T47D (cell line): ENCODE measurements around the gene CCDC181.
"Not testable (repeated sequence)": the region's sequence is repeated elsewhere in the genome, so short reads cannot be mapped to it uniquely, and the experiment has no call there.

Source experiments
- DNase-seq, 2 experiments: peaks; one replicate each; pipeline versions ENCODE4 v3.0.0 to v3.0.0-alpha.2; 2011 to 2012; ENCODE audit warnings: low read depth in 1 of 2, low spot score in 1 of 2
- JUND ChIP-seq: IDR thresholded peaks from 2 replicates; pipeline ENCODE4 v1.6.1; 2012; ENCODE audit warnings: low read depth
- in situ Hi-C: cut with HindIII; loops from 2 replicates; pipeline ENCODE4 v1.10.0; 2016; ENCODE audit warnings: low sequenced_read_pairs, low pct_unique_long_range_greater_than_20kb

The CCDC181 gene

GRCh38 chr1:169456029-169456428, 28.8 kb upstream of the CCDC181 start:
- TF ChIP-seq JUND, result no peak
- DNase-seq, result no peak
- in situ Hi-C loops, result no loop called here

DNA sequence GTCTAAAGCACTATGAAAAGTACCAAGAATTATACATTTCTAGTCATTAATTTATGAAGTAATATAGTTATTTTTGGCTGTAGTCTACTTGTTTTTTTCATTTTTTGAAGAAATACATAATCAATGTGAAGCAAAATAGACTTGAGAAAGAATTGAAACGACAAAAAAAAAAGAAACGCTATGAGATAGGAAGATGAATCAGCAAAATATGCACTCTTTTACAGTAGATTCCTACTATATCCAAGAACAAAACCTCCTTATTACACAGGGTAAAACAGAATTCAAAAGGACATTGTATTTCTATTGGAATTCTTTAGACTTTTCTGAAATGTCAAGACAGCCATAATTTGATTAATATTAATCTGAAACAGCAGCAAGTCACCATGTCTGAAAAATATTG, 25.6 kb upstream of the CCDC181 start:
- no peak for DNase-seq
- TF ChIP-seq JUND, result no peak
- in situ Hi-C loops, result no loop called here

DNA sequence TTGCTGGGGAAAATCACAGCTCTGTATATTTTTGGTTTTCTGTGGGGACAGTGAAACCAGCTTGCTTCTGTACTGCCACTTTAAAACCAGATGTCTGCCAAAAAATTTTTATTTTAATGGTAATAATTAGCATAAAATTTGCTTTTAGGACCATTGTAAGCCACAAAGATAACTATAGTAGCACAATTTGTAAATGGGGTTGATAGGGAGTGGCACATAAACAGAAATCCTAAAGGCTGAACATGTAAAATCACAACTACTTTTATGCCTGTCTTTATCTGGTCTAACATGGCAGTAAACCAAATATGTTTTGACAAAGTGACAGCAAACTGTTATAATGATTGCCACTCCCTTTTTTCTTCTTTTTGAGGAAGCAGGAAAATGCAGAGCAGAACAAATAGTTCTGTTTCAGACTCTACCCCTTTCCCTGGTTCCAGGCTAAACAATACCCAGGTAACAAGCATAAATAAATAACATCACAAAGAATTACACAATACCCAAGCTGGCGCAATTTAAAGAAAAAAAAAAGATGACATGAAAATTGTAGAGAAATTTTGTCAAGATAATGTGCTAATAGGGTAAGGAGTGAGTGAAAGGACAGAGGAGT, 24.0 kb upstream of the CCDC181 start:
- DNase-seq, result no peak
- no peak for TF ChIP-seq JUND
- in situ Hi-C loops, result no loop called here

- in situ Hi-C loops, result no loop called here
- no peak for TF ChIP-seq JUND
- DNase-seq, result peak in 1 of 2 experiments; percentile 30
Observed at GRCh38 chr1:169443923-169444322, 16.6 kb upstream of the CCDC181 start.

GRCh38 chr1:169426174-169426705, 1.0 kb downstream of the CCDC181 start:
- in situ Hi-C loops, result no loop called here
- DNase-seq, result peak in 1 of 2 experiments; percentile 19
- TF ChIP-seq JUND, result no peak

DNA sequence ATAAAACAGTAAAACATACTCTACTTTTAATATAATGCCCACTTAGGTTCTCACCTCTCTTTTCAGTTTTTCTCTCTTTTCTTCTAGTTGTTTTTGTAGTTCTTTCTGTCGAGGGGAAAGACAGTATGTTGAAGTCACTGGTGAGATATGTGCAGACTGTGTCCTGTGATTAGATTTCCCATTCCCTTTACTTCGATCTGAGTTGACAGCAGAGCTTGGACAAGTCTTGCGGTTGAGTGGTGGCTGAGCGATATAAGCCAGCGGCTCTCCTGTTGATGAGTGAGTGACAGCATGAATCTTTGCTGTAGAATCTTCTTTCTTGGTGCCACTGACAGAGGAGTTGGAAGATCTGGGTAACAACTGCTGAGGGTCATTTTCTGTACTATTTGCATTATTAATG, 6.0 kb downstream of the CCDC181 start:
- TF ChIP-seq JUND, result no peak
- no peak for DNase-seq
- in situ Hi-C loops, result no loop called here

DNA sequence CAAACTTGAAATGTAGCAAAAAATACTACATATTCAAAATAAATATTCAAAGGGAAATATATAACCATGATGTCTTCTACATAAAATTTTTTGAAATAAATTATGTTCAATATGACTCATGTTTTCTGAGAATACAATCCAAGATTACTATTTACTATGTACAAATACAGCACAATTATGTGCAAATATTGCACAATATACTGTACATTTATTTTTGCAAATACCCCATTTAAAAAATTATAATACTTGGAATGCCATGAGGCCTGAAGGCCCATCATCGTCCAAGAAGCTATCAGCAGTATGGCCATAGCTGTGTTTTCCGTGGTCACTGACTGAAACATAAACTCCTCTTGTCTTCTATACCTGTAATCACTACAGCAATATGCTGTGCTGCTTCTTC, 12.3 kb downstream of the CCDC181 start:
- DNase-seq, result no peak
- in situ Hi-C loops, result no loop called here
- TF ChIP-seq JUND, result no peak

DNA sequence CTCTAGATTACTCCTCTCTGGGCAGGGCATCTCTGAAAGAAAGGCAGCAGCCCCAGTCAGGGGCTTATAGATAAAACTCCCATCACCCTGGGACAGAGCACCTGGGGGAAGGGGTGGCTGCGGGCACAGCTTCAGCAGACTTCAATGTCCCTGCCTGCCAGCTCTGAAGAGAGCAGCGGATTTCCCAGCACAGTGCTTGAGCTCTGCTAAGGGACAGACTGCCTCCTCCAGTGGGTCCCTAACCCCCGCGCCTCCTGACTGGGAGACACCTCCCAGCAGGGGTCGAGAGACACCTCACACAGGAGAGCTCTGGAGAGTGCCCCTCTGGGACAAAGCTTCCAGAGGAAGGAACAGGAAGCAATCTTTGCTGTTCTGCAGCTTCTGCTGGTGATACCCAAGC, 18.9 kb downstream of the CCDC181 start:
- in situ Hi-C loops, DNase-seq: not testable (repeated sequence)

GRCh38 chr1:169402578-169402977, 24.7 kb downstream of the CCDC181 start:
- in situ Hi-C loops, DNase-seq: not testable (repeated sequence)

DNA sequence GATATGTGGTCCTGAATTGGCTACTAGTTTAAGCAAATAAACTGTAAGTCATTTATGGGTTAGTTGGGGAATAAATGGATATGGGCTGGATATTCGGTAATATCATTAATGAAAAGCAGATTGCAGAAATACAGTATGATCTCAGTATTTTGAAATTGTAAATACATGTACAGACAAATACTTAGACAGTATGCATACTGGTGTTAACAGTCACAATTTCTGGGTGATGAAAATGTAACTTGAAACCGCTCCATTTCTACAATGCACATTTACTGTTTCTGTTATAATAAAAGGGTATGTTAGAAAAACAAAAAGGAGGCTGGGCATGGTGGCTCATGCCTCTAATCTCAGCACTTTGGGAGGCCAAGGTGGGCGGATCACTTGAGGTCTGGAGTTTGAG, 31.3 kb downstream of the CCDC181 start:
- in situ Hi-C loops, result no loop called here
- TF ChIP-seq JUND, result no peak
- no peak for DNase-seq

- TF ChIP-seq JUND, result no peak
- in situ Hi-C loops, result no loop called here
- no peak for DNase-seq
Observed at GRCh38 chr1:169392406-169392805, 34.9 kb downstream of the CCDC181 start.

- in situ Hi-C loops, result no loop called here
- no peak for TF ChIP-seq JUND
- DNase-seq, result no peak
Observed at GRCh38 chr1:169390303-169390702, 37.0 kb downstream of the CCDC181 start.

DNA sequence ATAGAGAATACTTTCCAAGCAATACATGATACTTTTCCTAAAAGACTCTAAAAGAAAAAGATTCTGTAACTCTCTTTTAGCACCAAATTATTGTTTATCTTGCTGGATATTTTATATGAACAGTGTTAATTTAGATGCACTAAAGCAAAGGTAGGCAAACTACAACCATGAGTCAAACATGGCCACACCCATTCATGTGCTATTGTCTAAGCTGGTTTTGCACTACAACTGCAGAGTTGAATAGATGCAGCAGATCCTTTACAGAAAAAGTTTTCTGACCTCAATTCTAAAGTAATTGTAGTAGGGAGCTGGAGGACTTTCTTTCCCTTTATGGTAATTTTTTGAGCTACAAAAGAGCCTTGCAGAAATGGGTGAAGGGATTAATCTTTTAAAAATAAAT, 39.9 kb downstream of the CCDC181 start:
- DNase-seq, result no peak
- in situ Hi-C loops, result no loop called here
- TF ChIP-seq JUND, result no peak

DNA sequence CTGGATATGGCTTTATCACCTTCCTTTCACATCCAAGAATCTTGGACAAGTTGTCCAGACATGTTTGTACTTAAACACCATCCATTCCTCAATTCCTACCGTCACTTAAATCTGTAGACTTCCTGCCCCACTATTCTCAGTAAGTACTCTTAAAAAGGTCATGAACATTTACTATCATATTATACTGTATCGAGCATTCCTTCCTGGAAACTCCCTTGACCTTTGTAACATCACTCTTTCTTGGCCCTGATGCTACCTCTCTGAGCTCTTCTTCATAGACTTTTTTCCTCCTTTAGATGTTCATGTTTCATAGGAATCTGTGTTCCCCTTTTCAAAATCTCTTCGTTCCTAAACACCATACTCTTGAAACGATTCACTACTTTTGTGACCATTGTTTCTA, 43.8 kb downstream of the CCDC181 start:
- in situ Hi-C loops, result no loop called here
- DNase-seq, result no peak
- TF ChIP-seq JUND, result no peak

GRCh38 chr1:169381162-169381561, 46.1 kb downstream of the CCDC181 start:
- in situ Hi-C loops, result no loop called here
- no peak for DNase-seq
- TF ChIP-seq JUND, result no peak
